Mesenchymal stem cell (in vitro differentiated cells and primary cell): Measurements from ENCODE around the gene SUSD2.

Source experiments
- DNase-seq: peaks from one replicate; pipeline ENCODE4 v3.0.0-alpha.2; 2013
- H2AFZ ChIP-seq: one replicate; pipeline ENCODE4 v1.6.1; 2013; ENCODE audit warnings: low read depth, mild to moderate bottlenecking, control low read depth, inconsistent platforms, low read length, moderate library complexity
- H2AK5ac ChIP-seq: 2 replicates; pipeline ENCODE4 v1.6.1; 2013; ENCODE audit warnings: low read length, moderate library complexity, mild to moderate bottlenecking, inconsistent platforms; ENCODE audit not compliant: severe bottlenecking
- H2BK120ac ChIP-seq: one replicate; pipeline ENCODE4 v1.6.1; 2013; ENCODE audit warnings: low read depth, mild to moderate bottlenecking, inconsistent platforms, low read length, moderate library complexity
- H2BK12ac ChIP-seq, 2 experiments: one replicate each; pipeline ENCODE4 v1.6.1; 2013; ENCODE audit warnings: inconsistent platforms in 2 of 2, low read length in 2 of 2, mild to moderate bottlenecking in 2 of 2, moderate library complexity in 2 of 2, control low read depth in 1 of 2
- H2BK15ac ChIP-seq: one replicate; pipeline ENCODE4 v1.6.1; 2013; ENCODE audit warnings: mild to moderate bottlenecking, low read depth, inconsistent platforms; ENCODE audit not compliant: poor library complexity, severe bottlenecking
- H2BK5ac ChIP-seq: 2 replicates; pipeline ENCODE4 v1.6.1; 2013; ENCODE audit warnings: low read depth, mild to moderate bottlenecking, low read length, control low read depth, inconsistent platforms; ENCODE audit not compliant: poor library complexity, severe bottlenecking
- H3K14ac ChIP-seq, 2 experiments: one replicate each; pipeline ENCODE4 v1.6.1; 2013; ENCODE audit warnings: inconsistent platforms in 2 of 2, low read length in 2 of 2, control low read depth in 1 of 2, mild to moderate bottlenecking in 1 of 2, moderate library complexity in 1 of 2
- H3K18ac ChIP-seq, 2 experiments: one replicate each; pipeline ENCODE4 v1.6.1; 2013; ENCODE audit warnings: inconsistent platforms in 2 of 2, low read length in 2 of 2, control low read depth in 1 of 2, low read depth in 1 of 2, mild to moderate bottlenecking in 1 of 2
- H3K23ac ChIP-seq, 2 experiments: one replicate each; pipeline ENCODE4 v1.6.1; 2013; ENCODE audit warnings: inconsistent platforms in 2 of 2, low read length in 2 of 2, mild to moderate bottlenecking in 2 of 2, moderate library complexity in 2 of 2, control low read depth in 1 of 2
- H3K27ac ChIP-seq: 2 replicates; pipeline ENCODE4 v1.5.1; 2013; ENCODE audit warnings: mild to moderate bottlenecking, moderate library complexity, low read length, control low read depth, inconsistent platforms; ENCODE audit not compliant: poor library complexity, severe bottlenecking
- H3K27me3 ChIP-seq, 2 experiments: 2 replicates each; pipeline versions ENCODE4 v1.6.1 to v1.7.0; 2013; ENCODE audit warnings: low read length in 2 of 2, mild to moderate bottlenecking in 2 of 2, moderate library complexity in 2 of 2, control low read depth in 1 of 2, inconsistent platforms in 1 of 2; ENCODE audit not compliant: control insufficient read depth in 1 of 2, insufficient read depth in 1 of 2
- H3K36me3 ChIP-seq, 2 experiments: 2 replicates each; pipeline versions ENCODE4 v1.6.1 to v1.7.0; 2013; ENCODE audit warnings: low read length in 2 of 2, control low read depth in 1 of 2, inconsistent platforms in 1 of 2, low read depth in 1 of 2, mild to moderate bottlenecking in 1 of 2; ENCODE audit not compliant: insufficient read depth in 2 of 2, control insufficient read depth in 1 of 2
- H3K4ac ChIP-seq, 2 experiments: one replicate each; pipeline ENCODE4 v1.6.1; 2013; ENCODE audit warnings: inconsistent platforms in 2 of 2, low read length in 2 of 2, mild to moderate bottlenecking in 2 of 2, moderate library complexity in 2 of 2, control low read depth in 1 of 2, low read depth in 1 of 2
- H3K4me1 ChIP-seq: 2 replicates; pipeline ENCODE4 v1.6.1; 2013; ENCODE audit warnings: low read depth, low read length, control low read depth; ENCODE audit not compliant: control insufficient read depth, insufficient read depth
- H3K4me2 ChIP-seq: 2 replicates; pipeline ENCODE4 v1.6.1; 2013; ENCODE audit warnings: low read length, mild to moderate bottlenecking, inconsistent platforms; ENCODE audit not compliant: poor library complexity, severe bottlenecking
- H3K4me3 ChIP-seq, 2 experiments: 2 replicates each; pipeline versions ENCODE4 v1.5.1 to v1.7.0; 2013; ENCODE audit warnings: low read length in 2 of 2, mild to moderate bottlenecking in 2 of 2, control low read depth in 1 of 2, low read depth in 1 of 2; ENCODE audit not compliant: insufficient read depth in 1 of 2
- H3K79me1 ChIP-seq: replicated peaks from 2 replicates; pipeline ENCODE4 v1.6.1; 2013; ENCODE audit warnings: mild to moderate bottlenecking, control low read depth, low read length, inconsistent platforms; ENCODE audit not compliant: poor library complexity, severe bottlenecking
- H3K9ac ChIP-seq: 2 replicates; pipeline ENCODE4 v1.7.0; 2013; ENCODE audit warnings: mild to moderate bottlenecking, low read length, moderate library complexity
- H3K9me3 ChIP-seq: 2 replicates; pipeline ENCODE4 v1.7.0; 2013; ENCODE audit warnings: mild to moderate bottlenecking, low read length; ENCODE audit not compliant: control insufficient read depth
- H4K8ac ChIP-seq: one replicate; pipeline ENCODE4 v1.6.1; 2013; ENCODE audit warnings: inconsistent platforms, mild to moderate bottlenecking, low read length, moderate library complexity
- H4K91ac ChIP-seq: one replicate; pipeline ENCODE4 v1.6.1; 2013; ENCODE audit warnings: mild to moderate bottlenecking, low read length, inconsistent platforms
- WGBS: methylation state at CpG from one replicate; pipeline ENCODE4 v1.1.7; 2013; ENCODE audit warnings: mixed read lengths; 5-methylcytosine and 5-hydroxymethylcytosine counted together

Gene SUSD2

DNA sequence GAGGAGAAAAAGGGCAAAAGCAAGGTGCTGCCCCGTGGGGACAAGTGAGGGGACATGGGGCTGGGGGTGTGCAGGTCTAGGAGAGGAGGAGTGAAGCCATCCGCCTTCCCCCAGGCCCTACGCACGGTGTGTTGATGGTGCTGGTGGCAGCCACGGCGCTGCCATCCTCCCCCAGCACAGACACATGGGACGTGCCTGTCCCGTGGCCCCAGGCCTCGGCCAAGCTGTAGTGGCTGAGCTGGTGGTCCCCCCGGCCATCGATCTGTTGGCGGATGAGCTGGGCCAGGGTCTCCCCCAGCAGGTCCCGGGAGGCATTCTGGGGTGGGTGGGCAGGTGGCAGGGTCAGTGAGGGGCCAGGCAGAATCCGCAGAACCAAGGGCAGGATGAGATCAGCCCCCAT lies 44.7 kb downstream of the SUSD2 start:
- no peaks in the 10 kb centered on the region for H3K79me1 ChIP-seq
- no peak overlapping the region for H3K4me3 ChIP-seq
- H3K27ac ChIP-seq, result no peak overlapping the region
- WGBS, result 95% methylated on average over 14 of the region's 14 CpGs
- H4K91ac ChIP-seq, result no peak overlapping the region
- H2AFZ ChIP-seq, result no peak overlapping the region
- no peak overlapping the region for H3K18ac ChIP-seq
- no peak overlapping the region for H3K23ac ChIP-seq
- peaks cover 2% of the 10 kb centered on the region for H3K4me1 ChIP-seq
- no peak overlapping the region for H4K8ac ChIP-seq
- DNase-seq, result no peak
- no peak overlapping the region for H2AK5ac ChIP-seq
- H3K9me3 ChIP-seq, result peaks cover 8% of the 10 kb centered on the region
- peaks cover 16 to 49% of the 10 kb centered on the region in 2 experiments for H3K36me3 ChIP-seq
- no peak overlapping the region for H2BK12ac ChIP-seq
- no peak overlapping the region for H2BK15ac ChIP-seq
- no peak overlapping the region for H3K4ac ChIP-seq
- no peak overlapping the region for H2BK5ac ChIP-seq
- no peak overlapping the region for H3K9ac ChIP-seq
- H3K4me2 ChIP-seq, result no peak overlapping the region
- no peak overlapping the region for H2BK120ac ChIP-seq
- H3K14ac ChIP-seq, result no peak overlapping the region
- no peaks in the 10 kb centered on the region for H3K27me3 ChIP-seq

DNA sequence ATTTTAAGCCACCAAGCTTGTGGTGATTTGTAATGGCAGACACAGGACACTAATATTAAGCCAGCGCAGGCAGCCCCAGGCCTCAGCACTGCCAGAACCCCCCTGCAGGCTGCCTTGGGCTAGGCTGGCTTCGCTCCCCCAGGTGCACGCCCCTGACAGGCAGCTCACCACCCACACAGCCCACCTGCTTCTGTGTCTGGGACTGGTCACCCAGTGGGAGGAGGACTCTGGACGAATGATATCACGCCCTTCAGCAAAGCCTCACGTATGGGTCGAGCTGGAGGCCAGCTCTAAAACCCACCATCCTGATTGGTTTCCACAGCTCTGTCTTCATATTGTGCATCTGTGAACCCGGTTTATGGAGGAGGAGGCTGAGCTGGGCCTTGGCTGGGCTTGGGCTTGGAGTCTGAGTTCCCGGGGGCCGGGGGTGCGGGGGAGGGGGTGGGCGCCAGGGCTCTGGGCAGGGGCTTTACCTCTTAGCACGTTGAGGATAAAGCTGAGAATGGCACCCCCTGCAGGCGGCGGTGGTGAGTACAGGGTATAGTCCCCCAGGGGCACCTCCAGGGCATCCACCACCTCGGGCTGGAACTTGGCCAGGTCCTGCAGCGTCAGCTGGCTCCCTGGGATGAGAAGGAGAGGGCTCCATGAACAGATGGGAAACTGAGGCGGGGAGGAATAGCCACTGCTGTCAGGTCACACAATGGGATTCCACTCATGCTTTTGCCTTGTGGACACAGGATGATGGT lies 49.8 kb downstream of the SUSD2 start:
- Histone ChIP-seq H4K91ac (no peak overlapping the region), H3K27ac (no peak overlapping the region)

DNA sequence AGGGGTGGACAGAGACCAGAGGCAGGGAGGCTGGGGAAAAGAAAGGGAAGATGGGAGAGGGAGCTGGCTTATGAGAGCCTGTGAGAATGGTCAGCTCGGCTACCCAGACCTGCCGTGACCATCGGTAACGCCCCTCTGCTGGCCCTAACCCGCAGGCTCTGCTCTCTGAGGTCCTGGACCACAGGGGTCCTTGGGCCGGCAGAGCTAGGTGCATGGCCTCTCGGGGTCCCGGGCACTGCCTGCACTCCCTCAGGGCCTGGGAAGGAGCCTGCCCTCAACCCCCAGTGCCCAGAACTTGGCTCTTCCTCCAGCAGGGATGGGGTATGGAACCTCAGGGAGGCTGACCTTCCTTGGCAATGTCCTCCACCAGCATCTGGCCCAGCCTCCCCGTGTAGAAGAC lies 50.4 kb downstream of the SUSD2 start:
- no peak overlapping the region for H3K4me3 ChIP-seq
- 93% methylated on average over 9 of the region's 9 CpGs for WGBS
- H3K36me3 ChIP-seq, result peaks cover 0 to 22% of the 10 kb centered on the region in 2 experiments
- H2BK12ac ChIP-seq, result no peak overlapping the region
- no peak for DNase-seq
- H4K91ac ChIP-seq, result peak overlapping the region; percentile 43
- no peaks in the 10 kb centered on the region for H3K9me3 ChIP-seq
- no peak overlapping the region for H3K23ac ChIP-seq
- no peak overlapping the region for H3K4me2 ChIP-seq
- no peak overlapping the region for H3K9ac ChIP-seq
- peak overlapping the region in 1 of 2 experiments; percentile 4 for H3K14ac ChIP-seq
- H2AFZ ChIP-seq, result no peak overlapping the region
- H3K18ac ChIP-seq, result no peak overlapping the region
- H2BK120ac ChIP-seq, result no peak overlapping the region
- peak overlapping the region; percentile 53 for H4K8ac ChIP-seq
- no peaks in the 10 kb centered on the region for H3K27me3 ChIP-seq
- no peak overlapping the region for H3K27ac ChIP-seq
- H2BK5ac ChIP-seq, result no peak overlapping the region
- no peak overlapping the region for H2AK5ac ChIP-seq
- H3K4ac ChIP-seq, result no peak overlapping the region
- no peaks in the 10 kb centered on the region for H3K79me1 ChIP-seq
- no peak overlapping the region for H2BK15ac ChIP-seq
- peaks cover 7% of the 10 kb centered on the region for H3K4me1 ChIP-seq

More for the DNA sequence above, 49.8 kb downstream of the SUSD2 start:
- H2BK12ac ChIP-seq, result peak overlapping the region in 1 of 2 experiments; percentile 32
- no peak overlapping the region for H2BK15ac ChIP-seq
- no peaks in the 10 kb centered on the region for H3K79me1 ChIP-seq
- H3K9ac ChIP-seq, result no peak overlapping the region
- no peak overlapping the region for H3K4ac ChIP-seq
- H3K27me3 ChIP-seq, result no peaks in the 10 kb centered on the region
- no peaks in the 10 kb centered on the region for H3K9me3 ChIP-seq
- no peak overlapping the region for H3K18ac ChIP-seq
- no peak overlapping the region for H4K8ac ChIP-seq
- peaks cover 7% of the 10 kb centered on the region for H3K4me1 ChIP-seq
- no peak overlapping the region for H2BK5ac ChIP-seq
- no peak overlapping the region for H2BK120ac ChIP-seq
- no peak overlapping the region for H2AFZ ChIP-seq
- H3K36me3 ChIP-seq, result peaks cover under 1 to 28% of the 10 kb centered on the region in 2 experiments
- H3K4me3 ChIP-seq, result no peak overlapping the region
- 73% methylated on average over 18 of the region's 18 CpGs for WGBS
- H3K23ac ChIP-seq, result no peak overlapping the region
- H3K4me2 ChIP-seq, result no peak overlapping the region
- H3K14ac ChIP-seq, result no peak overlapping the region
- no peak overlapping the region for H2AK5ac ChIP-seq
- no peak for DNase-seq

DNA sequence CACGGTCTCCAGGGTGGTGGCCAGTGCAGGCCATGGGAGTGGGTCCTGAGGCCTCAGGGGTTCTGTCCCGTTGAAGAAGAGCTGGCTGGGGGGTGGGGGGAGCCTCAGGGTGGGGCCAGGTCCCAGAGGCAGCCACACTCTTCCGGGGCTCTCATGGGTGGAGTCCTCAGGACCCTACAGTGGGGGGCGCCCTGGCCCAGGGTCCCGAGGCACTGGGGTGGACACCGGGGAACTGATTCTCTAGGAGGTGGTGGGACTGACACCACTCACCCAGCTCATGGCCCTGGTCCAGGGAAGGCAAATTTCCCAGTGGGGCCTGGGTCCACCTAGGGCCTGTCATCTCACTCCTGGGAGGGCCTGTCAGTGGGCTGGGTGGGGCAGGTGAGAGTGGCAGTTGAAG lies 50.8 kb downstream of the SUSD2 start:
- H4K8ac ChIP-seq, result peak overlapping the region; percentile 53
- H3K4me2 ChIP-seq, result no peak overlapping the region
- H2AK5ac ChIP-seq, result no peak overlapping the region
- H3K36me3 ChIP-seq, result peaks cover 0 to 18% of the 10 kb centered on the region in 2 experiments
- no peaks in the 10 kb centered on the region for H3K27me3 ChIP-seq
- H2BK15ac ChIP-seq, result no peak overlapping the region
- peak overlapping the region in 1 of 2 experiments; percentile 4 for H3K14ac ChIP-seq
- no peaks in the 10 kb centered on the region for H3K79me1 ChIP-seq
- no peak for DNase-seq
- H3K27ac ChIP-seq, result no peak overlapping the region
- H2BK120ac ChIP-seq, result no peak overlapping the region
- H3K23ac ChIP-seq, result no peak overlapping the region
- WGBS, result 97% methylated on average over 6 of the region's 6 CpGs
- no peak overlapping the region for H3K18ac ChIP-seq
- H3K9ac ChIP-seq, result no peak overlapping the region
- H3K4ac ChIP-seq, result no peak overlapping the region
- H3K4me1 ChIP-seq, result peaks cover 7% of the 10 kb centered on the region
- H2BK12ac ChIP-seq, result no peak overlapping the region
- no peak overlapping the region for H4K91ac ChIP-seq
- H3K4me3 ChIP-seq, result no peak overlapping the region
- H3K9me3 ChIP-seq, result no peaks in the 10 kb centered on the region
- H2BK5ac ChIP-seq, result no peak overlapping the region
- H2AFZ ChIP-seq, result no peak overlapping the region
